ENCODE results near the gene ZBTB47. TPM values are rescaled to one million over a fixed set of nuclear protein-coding genes. Genes with fewer than 3 reads are reported as not detected.

The ZBTB47 gene
- polyA plus RNA-seq, 1 donor (not counting 4 experiments of a cell fraction or from before 2014, with no cell fraction given): 5.1 TPM

- FAIRE-seq (no peak), DNase-seq (ENCODE audit: low read depth, low spot score) (no peak)
- no peak for TF ChIP-seq CTCF (optimal IDR thresholded peaks at IDR 0.05 in 1 of 3, IDR thresholded peaks at IDR 0.05 in 1 of 3, conservative IDR thresholded peaks at IDR 0.05 in 1 of 3; ENCODE audit: extremely low read depth in 1 of 3, insufficient read depth in 2 of 3, low read length in 3 of 3)
- TF ChIP-seq EZH2 (IDR thresholded peaks at IDR 0.05; ENCODE audit: low read length): no peak
- no peak overlapping the region for H3K4me3 ChIP-seq (ENCODE audit: control insufficient read depth in 2 of 3, extremely low read depth in 1 of 3, insufficient read depth in 2 of 3, low read depth in 1 of 3, low read length in 3 of 3)
- no peak overlapping the region for H3K4me2 ChIP-seq (ENCODE audit: control insufficient read depth, extremely low read depth, insufficient read depth, low read depth, low read length)
- H3K27me3 ChIP-seq (ENCODE audit: control insufficient read depth, extremely low read depth, insufficient read depth, low read length): no peaks in the 10 kb centered on the region
- no peaks in the 10 kb centered on the region for H3K9me1 ChIP-seq (ENCODE audit: control insufficient read depth, extremely low read depth, insufficient read depth, low read length)
- peaks cover 3% of the 10 kb centered on the region for H3K4me1 ChIP-seq (ENCODE audit: control insufficient read depth, extremely low read depth, insufficient read depth, low read length)
- H3K27ac ChIP-seq (ENCODE audit: control insufficient read depth, insufficient read depth, low read length): no peak overlapping the region
- no peak overlapping the region for H3K9ac ChIP-seq (ENCODE audit: control insufficient read depth, extremely low read depth, insufficient read depth, low read length)
- H3K36me3 ChIP-seq (ENCODE audit: control insufficient read depth in 2 of 2, extremely low read depth in 1 of 2, insufficient read depth in 2 of 2, low read length in 2 of 2): peaks cover 17 to 47% of the 10 kb centered on the region in 2 experiments
- H3K9me3 ChIP-seq (ENCODE audit: control insufficient read depth, low read depth, low read length): no peaks in the 10 kb centered on the region
- H3K79me2 ChIP-seq (ENCODE audit: control insufficient read depth, insufficient read depth, low read length): no peaks in the 10 kb centered on the region
- H4K20me1 ChIP-seq (ENCODE audit: control insufficient read depth, extremely low read depth, insufficient read depth, low read length): peaks cover 2% of the 10 kb centered on the region
- H2AFZ ChIP-seq (ENCODE audit: control insufficient read depth, low read length): no peak overlapping the region
- dilution Hi-C loops (cut with MboI; ENCODE audit: extremely low pct_ligation_motif_present, low sequenced_read_pairs): no loop called here
Observed at GRCh38 chr3:42632146-42632545, 21.4 kb upstream of the ZBTB47 start.

GRCh38 chr3:42633544-42633943, 20.0 kb upstream of the ZBTB47 start:
- FAIRE-seq: no peak
- Histone ChIP-seq H2AFZ (ENCODE audit: control insufficient read depth, low read length) (no peak overlapping the region), H3K4me1 (ENCODE audit: control insufficient read depth, extremely low read depth, insufficient read depth, low read length) (peaks cover 3% of the 10 kb centered on the region), H3K27me3 (ENCODE audit: control insufficient read depth, extremely low read depth, insufficient read depth, low read length) (no peaks in the 10 kb centered on the region), H3K4me2 (ENCODE audit: control insufficient read depth, extremely low read depth, insufficient read depth, low read depth, low read length) (no peak overlapping the region), H3K9me1 (ENCODE audit: control insufficient read depth, extremely low read depth, insufficient read depth, low read length) (no peaks in the 10 kb centered on the region), H3K4me3 (ENCODE audit: control insufficient read depth in 2 of 3, extremely low read depth in 1 of 3, insufficient read depth in 2 of 3, low read depth in 1 of 3, low read length in 3 of 3) (no peak overlapping the region), H3K79me2 (ENCODE audit: control insufficient read depth, insufficient read depth, low read length) (no peaks in the 10 kb centered on the region), H3K9ac (ENCODE audit: control insufficient read depth, extremely low read depth, insufficient read depth, low read length) (no peak overlapping the region), H3K27ac (ENCODE audit: control insufficient read depth, insufficient read depth, low read length) (no peak overlapping the region), H3K36me3 (ENCODE audit: control insufficient read depth in 2 of 2, extremely low read depth in 1 of 2, insufficient read depth in 2 of 2, low read length in 2 of 2) (peaks cover 16 to 51% of the 10 kb centered on the region in 2 experiments), H3K9me3 (ENCODE audit: control insufficient read depth, low read depth, low read length) (no peaks in the 10 kb centered on the region), H4K20me1 (ENCODE audit: control insufficient read depth, extremely low read depth, insufficient read depth, low read length) (peaks cover 2% of the 10 kb centered on the region)
- DNase-seq (ENCODE audit: low read depth, low spot score): no peak
- TF ChIP-seq CTCF (optimal IDR thresholded peaks at IDR 0.05 in 1 of 3, IDR thresholded peaks at IDR 0.05 in 1 of 3, conservative IDR thresholded peaks at IDR 0.05 in 1 of 3; ENCODE audit: extremely low read depth in 1 of 3, insufficient read depth in 2 of 3, low read length in 3 of 3) (no peak), EZH2 (IDR thresholded peaks at IDR 0.05; ENCODE audit: low read length) (no peak)
- dilution Hi-C loops (cut with MboI; ENCODE audit: extremely low pct_ligation_motif_present, low sequenced_read_pairs): no loop called here
